ENCODE measurements around the gene ANXA1.

DNA sequence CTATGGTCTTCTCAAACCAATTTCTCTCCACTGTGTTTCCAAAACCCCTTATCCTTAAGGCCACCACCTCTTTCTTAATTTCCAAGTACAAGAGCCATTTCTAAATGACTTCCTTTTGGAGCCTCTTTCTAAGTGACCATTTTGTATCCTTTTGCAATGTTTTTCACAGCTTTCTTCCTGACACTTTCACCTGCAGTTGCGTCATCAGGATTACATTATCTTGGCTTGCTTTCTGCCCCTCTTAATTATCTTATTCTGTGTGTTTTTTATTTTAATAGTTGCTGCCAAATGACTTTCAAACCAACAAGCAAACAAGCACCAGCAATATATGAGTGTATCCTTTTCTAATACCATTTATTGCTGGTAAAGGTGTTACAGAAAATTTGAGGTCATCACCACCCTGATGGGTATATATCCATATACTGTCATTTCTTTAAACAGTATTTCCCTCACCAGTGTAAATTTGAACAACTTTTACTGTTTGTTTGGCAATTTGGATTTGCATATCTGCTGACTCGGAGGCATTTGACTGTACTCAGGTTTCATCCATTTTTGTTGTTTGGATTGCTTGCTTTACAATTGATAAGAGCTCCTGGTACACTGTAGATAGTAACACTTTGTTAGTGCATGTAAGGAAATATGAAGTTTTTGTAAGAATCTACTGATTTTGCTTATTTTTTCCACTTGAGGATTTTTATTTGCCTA lies 5.4 kb upstream of the ANXA1 start:
- TF ChIP-seq, protein P1, sequence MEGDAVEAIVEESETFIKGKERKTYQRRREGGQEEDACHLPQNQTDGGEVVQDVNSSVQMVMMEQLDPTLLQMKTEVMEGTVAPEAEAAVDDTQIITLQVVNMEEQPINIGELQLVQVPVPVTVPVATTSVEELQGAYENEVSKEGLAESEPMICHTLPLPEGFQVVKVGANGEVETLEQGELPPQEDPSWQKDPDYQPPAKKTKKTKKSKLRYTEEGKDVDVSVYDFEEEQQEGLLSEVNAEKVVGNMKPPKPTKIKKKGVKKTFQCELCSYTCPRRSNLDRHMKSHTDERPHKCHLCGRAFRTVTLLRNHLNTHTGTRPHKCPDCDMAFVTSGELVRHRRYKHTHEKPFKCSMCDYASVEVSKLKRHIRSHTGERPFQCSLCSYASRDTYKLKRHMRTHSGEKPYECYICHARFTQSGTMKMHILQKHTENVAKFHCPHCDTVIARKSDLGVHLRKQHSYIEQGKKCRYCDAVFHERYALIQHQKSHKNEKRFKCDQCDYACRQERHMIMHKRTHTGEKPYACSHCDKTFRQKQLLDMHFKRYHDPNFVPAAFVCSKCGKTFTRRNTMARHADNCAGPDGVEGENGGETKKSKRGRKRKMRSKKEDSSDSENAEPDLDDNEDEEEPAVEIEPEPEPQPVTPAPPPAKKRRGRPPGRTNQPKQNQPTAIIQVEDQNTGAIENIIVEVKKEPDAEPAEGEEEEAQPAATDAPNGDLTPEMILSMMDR (conservative IDR thresholded peaks at IDR 0.05; ENCODE audit: low read depth, low read length) = no peak
- TF ChIP-seq EZH2 (IDR thresholded peaks at IDR 0.05; ENCODE audit: low read length, unreplicated experiment) = no peak

Data from PC-3 (cell line).